Measurements from ENCODE around the gene CLIP1.
A peak's percentile ranks its signal among the peaks of the same experiment; 100 is the strongest.
"Not testable (repeated sequence)": the region's sequence is repeated elsewhere in the genome, so short reads cannot be mapped to it uniquely, and the experiment has no call there.

Gene CLIP1

GRCh38 chr12:122421821-122422729 lies at the start of gene CLIP1:
Gene CLIP1 (minus strand): TSS chr12:122422669. CDS start chr12:122380452, 42,217 bp downstream.
- DNase-seq (ENCODE audit: low spot score) = peak; percentile 62

GRCh38 chr12:122471324-122472226 lies 49.1 kb upstream of the CLIP1 start:
- peak; percentile 76 for DNase-seq (ENCODE audit: low spot score)

GRCh38 chr12:122470576-122470975 lies 48.1 kb upstream of the CLIP1 start:
- DNase-seq (ENCODE audit: low spot score) = not testable (repeated sequence)

- DNase-seq (ENCODE audit: low spot score) = not testable (repeated sequence)
Observed at GRCh38 chr12:122469856-122470255, 47.4 kb upstream of the CLIP1 start.

GRCh38 chr12:122467983-122468382 lies 45.5 kb upstream of the CLIP1 start:
- no peak for DNase-seq (ENCODE audit: low spot score)

GRCh38 chr12:122464317-122465042 lies 42.0 kb upstream of the CLIP1 start:
- not testable (repeated sequence) for DNase-seq (ENCODE audit: low spot score)

- DNase-seq (ENCODE audit: low spot score) = no peak
Observed at GRCh38 chr12:122460641-122461040, 38.2 kb upstream of the CLIP1 start.

GRCh38 chr12:122460061-122460460 lies 37.6 kb upstream of the CLIP1 start:
- no peak for DNase-seq (ENCODE audit: low spot score)

- DNase-seq (ENCODE audit: low spot score) = no peak
Observed at GRCh38 chr12:122459211-122459610, 36.7 kb upstream of the CLIP1 start.

GRCh38 chr12:122458105-122459035 lies 35.9 kb upstream of the CLIP1 start:
- no peak for DNase-seq (ENCODE audit: low spot score)

- no peak for DNase-seq (ENCODE audit: low spot score)
Observed at GRCh38 chr12:122457627-122458026, 35.2 kb upstream of the CLIP1 start.

GRCh38 chr12:122454739-122455138 lies 32.3 kb upstream of the CLIP1 start:
- no peak for DNase-seq (ENCODE audit: low spot score)

GRCh38 chr12:122454250-122454721 lies 31.8 kb upstream of the CLIP1 start:
- DNase-seq (ENCODE audit: low spot score) = no peak

GRCh38 chr12:122452701-122453285 lies 30.3 kb upstream of the CLIP1 start:
- DNase-seq (ENCODE audit: low spot score) = no peak

GRCh38 chr12:122449317-122449716 lies 26.8 kb upstream of the CLIP1 start:
- DNase-seq (ENCODE audit: low spot score) = no peak

GRCh38 chr12:122447825-122448224 lies 25.4 kb upstream of the CLIP1 start:
- DNase-seq (ENCODE audit: low spot score) = not testable (repeated sequence)

GRCh38 chr12:122446390-122446789 lies 23.9 kb upstream of the CLIP1 start:
- not testable (repeated sequence) for DNase-seq (ENCODE audit: low spot score)

- not testable (repeated sequence) for DNase-seq (ENCODE audit: low spot score)
Observed at GRCh38 chr12:122444071-122444470, 21.6 kb upstream of the CLIP1 start.

GRCh38 chr12:122438822-122439221 lies 16.4 kb upstream of the CLIP1 start:
- DNase-seq (ENCODE audit: low spot score) = not testable (repeated sequence)

- no peak for DNase-seq (ENCODE audit: low spot score)
Observed at GRCh38 chr12:122437656-122438121, 15.2 kb upstream of the CLIP1 start.

Measured in NAMALWA (cell line).